Breast epithelium (tissue), 4 donors: ENCODE results near the gene THSD8. TPM values are rescaled to one million over a fixed set of nuclear protein-coding genes. Genes with fewer than 3 reads are reported as not detected.
A peak's percentile ranks its signal among the peaks of the same experiment; 100 is the strongest.

Experiments
- DNase-seq, 2 donors: peaks; one replicate each; pipeline ENCODE4 v3.0.0-alpha.2; 2019; ENCODE audit warnings: low spot score in 2 of 2
- H3K27ac ChIP-seq, 2 donors: fragments of 200-600 bp; sonication (generic) in 1 of 2; one replicate each; pipeline ENCODE4 v1.5.1; 2016 to 2019; ENCODE audit warnings: mild to moderate bottlenecking in 1 of 2
- H3K27me3 ChIP-seq, 2 donors: fragments of 200-600 bp; sonication (generic) in 1 of 2; one replicate each; pipeline versions ENCODE4 v1.5.1 to v1.6.0; 2017 to 2019; ENCODE audit warnings: control low read depth in 1 of 2, mild to moderate bottlenecking in 1 of 2
- H3K36me3 ChIP-seq: fragments of 200-600 bp; one replicate; pipeline ENCODE4 v1.5.1; 2019
- H3K4me1 ChIP-seq, 2 donors: fragments of 200-600 bp; sonication (generic); one replicate each; pipeline ENCODE4 v1.5.1; 2016 to 2019; ENCODE audit warnings: control low read depth in 1 of 2
- H3K4me3 ChIP-seq, 3 donors: fragments of 200-600 bp; sonication (generic); 1 replicate in 2 of 3; 2 replicates in 1 of 3; pipeline ENCODE4 v1.5.1; 2016 to 2019; ENCODE audit warnings: mild to moderate bottlenecking in 3 of 3, moderate library complexity in 2 of 3
- H3K9me3 ChIP-seq, 2 donors: fragments of 200-600 bp; sonication (generic) in 1 of 2; one replicate each; pipeline ENCODE4 v1.5.1; 2016 to 2019; ENCODE audit warnings: control low read depth in 1 of 2
- CTCF ChIP-seq, 3 donors: fragments of 450-650 bp; IDR thresholded peaks; one replicate each; pipeline ENCODE4 v1.5.1; 2016 to 2017; ENCODE audit warnings: antibody characterized with exemption in 3 of 3, mild to moderate bottlenecking in 3 of 3, moderate library complexity in 3 of 3
- POLR2A ChIP-seq: fragments of 450-650 bp; IDR thresholded peaks from one replicate; pipeline ENCODE4 v1.6.1; 2016; ENCODE audit warnings: antibody characterized with exemption, mild to moderate bottlenecking, moderate library complexity
- POLR2AphosphoS5 ChIP-seq, 3 donors: sonication (generic); formaldehyde crosslinking; IDR thresholded peaks; one replicate each; pipeline ENCODE4 v1.6.1; 2017; ENCODE audit warnings: antibody characterized with exemption in 3 of 3
- intact Hi-C: fragments of 100-400 bp; cut with DNase I; formaldehyde crosslinking; loops from one replicate; pipeline ENCODE4 v1.15.1; 2023; ENCODE audit warnings: low total_unique reads
- total RNA-seq, 3 donors: library from RNA; depleted of rRNA; stranded (reverse); fragments of >200 nt; gene quantifications; one replicate each; pipeline ENCODE4 v1.1.0, GENCODE V29; 2016

Gene THSD8
- total RNA-seq, 3 donors from 2014 or later, result not detected

- H3K36me3 ChIP-seq, result no peaks in the 10 kb centered on the region
- H3K9me3 ChIP-seq, result no peaks in the 10 kb centered on the region
- peak overlapping the region in 1 of 3 donors; percentile 39 for H3K4me3 ChIP-seq
- intact Hi-C loops, result no loop called here
- TF ChIP-seq POLR2A, result no peak
- TF ChIP-seq CTCF (IDR thresholded peaks at IDR 0.05), result no peak
- peak in 1 of 3 donors; percentile 12 for TF ChIP-seq POLR2AphosphoS5 (IDR thresholded peaks at IDR 0.05)
- no peaks in the 10 kb centered on the region for H3K27me3 ChIP-seq
- peak overlapping the region; percentile 98 to 100 for H3K27ac ChIP-seq
- DNase-seq, result peak; percentile 82 to 87
- peaks cover 18 to 44% of the 10 kb centered on the region in 2 donors for H3K4me1 ChIP-seq
These were observed 15.6 kb upstream of the THSD8 start for GRCh38 chr19:12786141-12786870.

GRCh38 chr19:12786952-12787351, 14.9 kb upstream of the THSD8 start:
- DNase-seq, result no peak
- H3K9me3 ChIP-seq, result no peaks in the 10 kb centered on the region
- H3K4me3 ChIP-seq, result no peak overlapping the region
- TF ChIP-seq CTCF (IDR thresholded peaks at IDR 0.05), result no peak
- no peak for TF ChIP-seq POLR2A
- TF ChIP-seq POLR2AphosphoS5 (IDR thresholded peaks at IDR 0.05), result no peak
- intact Hi-C loops, result no loop called here
- H3K36me3 ChIP-seq, result no peaks in the 10 kb centered on the region
- peak overlapping the region; percentile 98 to 100 for H3K27ac ChIP-seq
- H3K27me3 ChIP-seq, result no peaks in the 10 kb centered on the region
- peaks cover 18 to 44% of the 10 kb centered on the region in 2 donors for H3K4me1 ChIP-seq

GRCh38 chr19:12787458-12787857, 14.4 kb upstream of the THSD8 start:
- Histone ChIP-seq H3K36me3 (no peaks in the 10 kb centered on the region), H3K27ac (peak overlapping the region; percentile 98 to 100), H3K4me3 (no peak overlapping the region), H3K27me3 (no peaks in the 10 kb centered on the region), H3K4me1 (peaks cover 18 to 44% of the 10 kb centered on the region in 2 donors), H3K9me3 (no peaks in the 10 kb centered on the region)
- intact Hi-C loops, result no loop called here
- TF ChIP-seq CTCF (IDR thresholded peaks at IDR 0.05) (no peak), POLR2AphosphoS5 (IDR thresholded peaks at IDR 0.05) (no peak), POLR2A (no peak)
- DNase-seq, result no peak

DNA sequence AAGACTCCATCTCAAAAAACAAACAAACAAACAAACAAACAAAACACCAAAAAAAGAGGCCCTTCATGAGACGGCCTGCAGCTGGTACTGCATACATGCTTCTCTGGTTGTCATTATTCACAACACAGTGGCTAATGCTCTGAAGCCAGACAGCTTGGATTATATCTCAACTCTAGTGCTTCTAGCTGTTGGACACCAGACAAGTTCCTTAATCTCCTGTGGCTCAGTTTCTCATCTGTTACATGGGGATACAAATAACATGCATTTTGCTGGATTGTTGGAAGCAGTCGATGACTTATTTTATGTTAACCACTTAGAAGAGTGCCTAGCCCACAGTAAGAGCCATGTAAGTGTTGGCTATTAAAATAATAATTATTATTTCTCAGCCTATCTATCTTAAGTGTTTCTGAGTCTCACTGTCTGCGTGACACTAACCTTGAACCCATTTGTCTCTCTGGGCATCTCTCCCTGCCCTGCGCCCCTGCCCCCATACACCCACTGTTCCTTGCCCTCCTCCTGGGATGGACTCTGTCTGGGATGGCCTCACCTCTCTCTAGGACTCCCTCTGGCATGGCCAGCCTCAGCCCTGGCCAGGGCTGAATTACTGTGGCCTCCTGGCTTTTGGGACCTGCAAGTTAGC, 13.7 kb upstream of the THSD8 start:
- TF ChIP-seq POLR2AphosphoS5 (IDR thresholded peaks at IDR 0.05) (no peak), POLR2A (no peak), CTCF (IDR thresholded peaks at IDR 0.05) (no peak)
- no peaks in the 10 kb centered on the region for H3K36me3 ChIP-seq
- no peak for DNase-seq
- no peaks in the 10 kb centered on the region for H3K9me3 ChIP-seq
- peak overlapping the region; percentile 98 to 100 for H3K27ac ChIP-seq
- H3K4me1 ChIP-seq, result peaks cover 17 to 44% of the 10 kb centered on the region in 2 donors
- peak overlapping the region; percentile 92 to 100 (median 95) for H3K4me3 ChIP-seq
- intact Hi-C loops, result no loop called here
- no peaks in the 10 kb centered on the region for H3K27me3 ChIP-seq

GRCh38 chr19:12788682-12789097, 13.2 kb upstream of the THSD8 start:
- TF ChIP-seq POLR2A (no peak), POLR2AphosphoS5 (IDR thresholded peaks at IDR 0.05) (peak in 2 of 3 donors; percentile 12 to 18)
- peak overlapping the region; percentile 92 to 100 (median 95) for H3K4me3 ChIP-seq
- peak in 1 of 2 donors; percentile 72 for DNase-seq
- no peaks in the 10 kb centered on the region for H3K36me3 ChIP-seq
- H3K4me1 ChIP-seq, result peaks cover 12 to 40% of the 10 kb centered on the region in 2 donors
- H3K27me3 ChIP-seq, result no peaks in the 10 kb centered on the region
- H3K27ac ChIP-seq, result peak overlapping the region; percentile 98 to 100
- no peaks in the 10 kb centered on the region for H3K9me3 ChIP-seq
- intact Hi-C loops, result no loop called here
